Measurements from ENCODE around the gene MAPK4.

GRCh38 chr18:50610349-50610748 is 50.5 kb downstream of the MAPK4 start:
- TF ChIP-seq CTCF (IDR thresholded peaks at IDR 0.05) (no peak), POLR2AphosphoS5 (IDR thresholded peaks at IDR 0.05) (no peak)

Measured in breast epithelium (tissue), 3 donors.